Stimulated activated CD4-positive, alpha-beta T cell treated with anti-CD3 and anti-CD28 coated beads, TNF-alpha, amount 100 ng/mL, for 48 hours (primary cell): ENCODE results near the gene HOXD4.

ENCODE experiments used
- DNase-seq, 3 donors: peaks; one replicate each; pipeline ENCODE4 v3.0.0-alpha.2; 2020; ENCODE audit warnings: low read depth in 3 of 3

HOXD4 gene

GRCh38 chr2:176187899-176188773 is 36.8 kb downstream of the HOXD4 start, which contains the start of gene HOXD1:
HOXD1 (plus strand) TSS chr2:176188668; CDS start chr2:176188802, 134 bp downstream.
- DNase-seq = no peak

DNA sequence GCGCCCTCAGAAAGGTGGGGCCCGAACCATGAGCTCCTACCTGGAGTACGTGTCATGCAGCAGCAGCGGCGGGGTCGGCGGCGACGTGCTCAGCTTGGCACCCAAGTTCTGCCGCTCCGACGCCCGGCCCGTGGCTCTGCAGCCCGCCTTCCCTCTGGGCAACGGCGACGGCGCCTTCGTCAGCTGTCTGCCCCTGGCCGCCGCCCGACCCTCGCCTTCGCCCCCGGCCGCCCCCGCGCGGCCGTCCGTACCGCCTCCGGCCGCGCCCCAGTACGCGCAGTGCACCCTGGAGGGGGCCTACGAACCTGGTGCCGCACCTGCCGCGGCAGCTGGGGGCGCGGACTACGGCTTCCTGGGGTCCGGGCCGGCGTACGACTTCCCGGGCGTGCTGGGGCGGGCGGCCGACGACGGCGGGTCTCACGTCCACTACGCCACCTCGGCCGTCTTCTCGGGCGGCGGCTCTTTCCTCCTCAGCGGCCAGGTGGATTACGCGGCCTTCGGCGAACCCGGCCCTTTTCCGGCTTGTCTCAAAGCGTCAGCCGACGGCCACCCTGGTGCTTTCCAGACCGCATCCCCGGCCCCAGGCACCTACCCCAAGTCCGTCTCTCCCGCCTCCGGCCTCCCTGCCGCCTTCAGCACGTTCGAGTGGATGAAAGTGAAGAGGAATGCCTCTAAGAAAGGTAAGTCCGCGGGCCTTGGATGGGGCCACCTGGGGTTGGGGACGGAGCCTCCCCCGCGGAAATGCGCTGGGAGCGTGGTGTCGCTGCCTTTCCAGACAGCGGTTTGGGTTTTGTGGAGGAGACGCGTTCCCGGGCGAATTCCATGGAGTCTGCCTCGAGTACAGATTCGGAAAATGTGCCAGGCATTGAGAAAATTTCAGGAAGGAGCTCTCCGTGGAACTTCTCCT is 37.7 kb downstream of the HOXD4 start:
- no peak for DNase-seq

- DNase-seq = no peak
Observed at GRCh38 chr2:176189681-176190641, 38.6 kb downstream of the HOXD4 start.

GRCh38 chr2:176192351-176192750 is 41.0 kb downstream of the HOXD4 start:
- no peak for DNase-seq

DNA sequence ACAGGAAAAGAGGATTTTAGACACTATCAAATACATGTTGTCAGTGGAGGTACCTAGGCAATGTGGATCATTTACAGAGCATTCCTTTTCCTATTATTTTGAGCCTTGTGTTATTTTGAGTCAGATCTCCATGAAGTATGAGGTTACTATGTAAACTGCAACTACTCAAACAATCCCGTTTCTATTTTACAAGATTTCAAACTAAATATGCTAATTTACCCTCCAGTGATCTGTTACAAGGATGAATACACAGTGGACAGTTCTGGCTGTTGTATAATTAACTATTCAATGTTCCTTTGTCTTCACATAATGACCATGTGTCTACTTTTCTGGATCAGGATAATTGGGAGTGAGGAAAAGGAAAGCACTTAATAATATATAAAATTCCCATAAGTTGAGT is 41.7 kb downstream of the HOXD4 start:
- no peak for DNase-seq

GRCh38 chr2:176199902-176200301 is 48.6 kb downstream of the HOXD4 start:
- DNase-seq = no peak

DNA sequence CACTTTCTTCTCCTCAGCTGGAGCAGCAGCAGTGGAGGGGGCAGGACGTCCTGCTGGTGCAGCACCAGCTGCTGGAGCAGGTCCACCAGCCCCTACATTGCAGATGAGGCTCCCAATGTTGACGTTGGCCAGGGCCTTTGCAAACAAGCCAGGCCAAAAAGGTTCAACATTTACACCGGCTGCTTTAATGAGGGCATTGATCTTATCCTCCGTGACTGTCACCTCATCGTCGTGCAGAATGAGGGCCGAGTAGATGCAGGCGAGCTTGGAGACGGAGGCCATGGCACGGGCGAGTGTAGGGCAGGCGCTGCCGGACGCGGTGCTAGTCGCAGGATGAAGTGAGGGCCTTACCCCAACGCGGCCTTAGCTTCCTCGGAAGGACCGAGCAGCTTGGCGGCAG is 49.6 kb downstream of the HOXD4 start:
- DNase-seq = no peak

DNA sequence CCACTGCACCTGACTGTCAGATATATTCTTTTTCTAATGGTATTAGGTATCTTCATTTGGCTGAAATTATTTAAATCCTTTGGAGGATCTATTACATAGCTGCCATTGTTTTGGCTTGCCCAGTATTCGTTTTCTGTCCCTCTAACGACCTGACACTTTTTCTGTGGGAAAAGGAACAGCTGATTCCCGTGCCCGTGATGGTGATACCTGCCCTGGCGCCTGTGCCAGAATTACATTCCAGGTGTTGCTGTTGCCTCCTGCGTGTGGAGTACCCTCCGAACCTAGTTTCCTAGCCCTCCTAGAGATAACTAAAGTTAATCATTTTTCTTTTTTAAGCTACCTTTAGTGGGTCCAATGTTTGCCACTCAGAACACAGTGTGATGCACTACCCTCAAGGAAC is 51.1 kb downstream of the HOXD4 start:
- DNase-seq = no peak
